Spleen (tissue), 11 donors: ENCODE measurements around the gene BCAS4. TPM values are rescaled to one million over a fixed set of nuclear protein-coding genes. Genes with fewer than 3 reads are reported as not detected.
A peak's percentile ranks its signal among the peaks of the same experiment; 100 is the strongest.

ENCODE experiments used
- DNase-seq: peaks from one replicate; pipeline ENCODE4 v3.0.0-alpha.2; 2020
- H3K27ac ChIP-seq, 8 donors: fragments of 200-600 bp; sonication (generic) in 7 of 8; 1 replicate in 4 of 8; 2 replicates in 4 of 8; pipeline versions ENCODE4 v1.5.0 to v1.8.0; 2016 to 2021; ENCODE audit warnings: inconsistent platforms in 4 of 8, mild to moderate bottlenecking in 4 of 8, moderate library complexity in 1 of 8
- H3K27me3 ChIP-seq, 7 donors: fragments of 200-600 bp; sonication (generic) in 6 of 7; replicated peaks in 1 of 7; 1 replicate in 4 of 7; 2 replicates in 3 of 7; pipeline versions ENCODE4 v1.5.0 to v1.8.0; 2016 to 2021; ENCODE audit warnings: inconsistent platforms in 3 of 7, mild to moderate bottlenecking in 1 of 7
- H3K36me3 ChIP-seq, 6 donors: fragments of 200-600 bp; sonication (generic) in 5 of 6; 1 replicate in 4 of 6; 2 replicates in 2 of 6; pipeline versions ENCODE4 v1.5.0 to v1.8.0; 2016 to 2021; ENCODE audit warnings: inconsistent platforms in 2 of 6
- H3K4me1 ChIP-seq, 6 donors: fragments of 200-600 bp; sonication (generic) in 5 of 6; 1 replicate in 3 of 6; 2 replicates in 3 of 6; pipeline versions ENCODE4 v1.5.0 to v1.8.0; 2016 to 2021; ENCODE audit warnings: inconsistent platforms in 3 of 6
- H3K4me3 ChIP-seq, 8 donors: fragments of 200-600 bp; sonication (generic) in 7 of 8; 1 replicate in 4 of 8; 2 replicates in 4 of 8; pipeline versions ENCODE4 v1.5.0 to v1.8.0; 2016 to 2021; ENCODE audit warnings: inconsistent platforms in 4 of 8, mild to moderate bottlenecking in 4 of 8, moderate library complexity in 2 of 8
- H3K9me3 ChIP-seq, 8 donors: fragments of 200-600 bp; sonication (generic) in 7 of 8; 1 replicate in 4 of 8; 2 replicates in 4 of 8; pipeline versions ENCODE4 v1.5.0 to v1.8.0; 2016 to 2021; ENCODE audit warnings: inconsistent platforms in 4 of 8
- POLR2A ChIP-seq, 3 donors: fragments of 450-650 bp; IDR thresholded peaks; one replicate each; pipeline ENCODE4 v1.5.1; 2017; ENCODE audit warnings: antibody characterized with exemption in 3 of 3, mild to moderate bottlenecking in 1 of 3
- POLR2AphosphoS5 ChIP-seq, 3 donors: sonication (generic); formaldehyde crosslinking; IDR thresholded peaks; one replicate each; pipeline ENCODE4 v1.5.1; 2017; ENCODE audit warnings: antibody characterized with exemption in 3 of 3
- WGBS, 5 donors: extraction: QIAGEN DNeasy Blood & Tissue Kit in 3 of 5; methylation state at CpG; one replicate each; pipeline versions ENCODE4 v1.1.5 to v1.1.7; 2013 to 2018; 5-methylcytosine and 5-hydroxymethylcytosine counted together
- intact Hi-C: fragments of 100-400 bp; cut with DNase I; formaldehyde crosslinking; loops from one replicate; pipeline ENCODE4 v1.15.0; 2023; ENCODE audit warnings: low total_unique reads
- polyA plus RNA-seq, 3 donors: library from polyadenylated mRNA; stranded (reverse); fragments of 200-250 nt; gene quantifications; one replicate each; pipeline ENCODE4 v1.2.1, GENCODE V29; 2013
- total RNA-seq, 7 donors: library from RNA; depleted of rRNA in 3 of 7; stranded (reverse); fragments of >200 nt in 3 of 7; fragmentation: NEBNext Ultra II Directional in 4 of 7; extraction: Animal tissue kit (Norgen Biotek cat#: 25700) in 4 of 7; gene quantifications; one replicate each; pipeline versions ENCODE4 v1.1.0 to v1.2.1, GENCODE V29; 2016 to 2021
- TF ChIP-seq, protein P1 (sequence below), 11 experiments: fragments of 200-600 bp in 7 of 11; fragments of 450-650 bp in 4 of 11; sonication (generic) in 4 of 11; IDR thresholded peaks in 8 of 11; conservative IDR thresholded peaks in 3 of 11; 1 replicate in 7 of 11; 2 replicates in 4 of 11; pipeline versions ENCODE4 v1.4.0 to v1.8.0; 2016 to 2021; ENCODE audit warnings: antibody characterized with exemption in 11 of 11, inconsistent platforms in 4 of 11, mild to moderate bottlenecking in 1 of 11
- donor health status: healthy with polysubstance abuse.
- donor health status: DM: no; HTN: no; CAD: no; lungs with moderate emphysema.
- donor health status: DM: no; HTN: no; CAD: no.
- donor health status: Bipolar disorder and iron deficiency.
- donor health status: healthy.
- donor health status: DM: no; HTN: no; CAD: no.
- donor health status: DM: yes; HTN: yes; CAD: no.

Gene BCAS4
- total and polyA plus RNA-seq, 10 donors = 11.8 to 33.3 (median 19.7) TPM

DNA sequence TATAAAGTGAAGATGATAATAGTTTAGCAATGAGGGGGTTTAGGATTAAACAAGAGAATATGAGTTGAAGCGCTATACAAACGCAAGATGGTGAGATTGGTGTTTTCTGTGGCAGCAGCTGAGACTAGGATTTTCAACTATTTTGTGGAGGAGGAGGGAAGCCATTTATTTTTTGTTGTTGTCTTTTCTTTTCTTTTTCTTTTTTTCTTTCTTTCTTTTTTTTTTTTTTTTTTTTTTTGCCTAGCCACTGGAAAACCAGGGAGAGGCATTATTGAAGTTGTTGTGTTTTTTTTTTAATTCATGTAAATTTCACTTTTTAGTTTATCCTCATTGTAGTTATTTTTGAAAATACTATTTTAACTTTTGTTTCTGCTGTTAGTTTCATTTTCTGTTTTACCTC is 47.6 kb upstream of the BCAS4 start:
- TF ChIP-seq POLR2AphosphoS5 (IDR thresholded peaks at IDR 0.05) (no peak), POLR2A (IDR thresholded peaks at IDR 0.05) (no peak)
- TF ChIP-seq, protein P1, sequence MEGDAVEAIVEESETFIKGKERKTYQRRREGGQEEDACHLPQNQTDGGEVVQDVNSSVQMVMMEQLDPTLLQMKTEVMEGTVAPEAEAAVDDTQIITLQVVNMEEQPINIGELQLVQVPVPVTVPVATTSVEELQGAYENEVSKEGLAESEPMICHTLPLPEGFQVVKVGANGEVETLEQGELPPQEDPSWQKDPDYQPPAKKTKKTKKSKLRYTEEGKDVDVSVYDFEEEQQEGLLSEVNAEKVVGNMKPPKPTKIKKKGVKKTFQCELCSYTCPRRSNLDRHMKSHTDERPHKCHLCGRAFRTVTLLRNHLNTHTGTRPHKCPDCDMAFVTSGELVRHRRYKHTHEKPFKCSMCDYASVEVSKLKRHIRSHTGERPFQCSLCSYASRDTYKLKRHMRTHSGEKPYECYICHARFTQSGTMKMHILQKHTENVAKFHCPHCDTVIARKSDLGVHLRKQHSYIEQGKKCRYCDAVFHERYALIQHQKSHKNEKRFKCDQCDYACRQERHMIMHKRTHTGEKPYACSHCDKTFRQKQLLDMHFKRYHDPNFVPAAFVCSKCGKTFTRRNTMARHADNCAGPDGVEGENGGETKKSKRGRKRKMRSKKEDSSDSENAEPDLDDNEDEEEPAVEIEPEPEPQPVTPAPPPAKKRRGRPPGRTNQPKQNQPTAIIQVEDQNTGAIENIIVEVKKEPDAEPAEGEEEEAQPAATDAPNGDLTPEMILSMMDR (IDR thresholded peaks at IDR 0.05 in 8 of 11, conservative IDR thresholded peaks at IDR 0.05 in 3 of 11) = no peak
- Histone ChIP-seq H3K27ac (peak overlapping the region in 1 of 8 donors; percentile 3), H3K36me3 (peaks cover 0 to 23% (median 4%) of the 10 kb centered on the region in 6 donors), H3K4me1 (peaks cover 0 to 28% (median 5%) of the 10 kb centered on the region in 6 donors), H3K27me3 (no peaks in the 10 kb centered on the region), H3K9me3 (no peaks in the 10 kb centered on the region), H3K4me3 (no peak overlapping the region)
- intact Hi-C loops = no loop called here
- no peak for DNase-seq
- WGBS, 5 donors = 96 to 99% (median 98%) methylated on average over 2 of the region's 2 CpGs

DNA sequence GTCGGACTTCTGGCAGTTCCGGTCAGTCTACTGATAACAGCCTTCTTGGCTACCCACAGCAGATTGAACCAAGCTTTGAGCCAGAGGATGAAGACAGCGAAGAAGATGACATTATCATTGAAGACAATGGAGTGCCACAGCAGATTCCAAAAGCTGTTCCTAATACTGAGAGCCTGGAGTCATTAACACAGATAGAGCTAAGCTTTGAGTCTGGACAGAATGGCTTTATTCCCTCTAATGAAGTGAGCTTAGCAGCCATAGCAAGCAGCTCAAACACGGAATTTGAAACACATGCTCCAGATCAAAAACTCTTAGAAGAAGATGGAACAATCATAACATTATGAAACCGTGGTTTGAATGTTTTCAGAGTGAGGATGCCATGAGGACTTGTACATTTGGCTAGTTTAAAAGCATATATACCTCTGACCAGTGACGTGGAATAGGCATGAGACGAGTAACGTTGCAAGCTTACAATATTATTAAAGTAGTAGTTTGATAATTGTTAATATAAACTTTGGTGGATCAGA is 44.7 kb upstream of the BCAS4 start:
- 92 to 95% (median 93%) methylated on average over 8 of the region's 8 CpGs for WGBS, 5 donors
- intact Hi-C loops = no loop called here
- Histone ChIP-seq H3K4me3 (no peak overlapping the region), H3K27me3 (no peaks in the 10 kb centered on the region), H3K4me1 (peaks cover 0 to 28% (median 5%) of the 10 kb centered on the region in 6 donors), H3K27ac (no peak overlapping the region), H3K36me3 (peaks cover 0 to 21% (median 4%) of the 10 kb centered on the region in 6 donors), H3K9me3 (no peaks in the 10 kb centered on the region)
- TF ChIP-seq, protein P1 (IDR thresholded peaks at IDR 0.05 in 8 of 11, conservative IDR thresholded peaks at IDR 0.05 in 3 of 11) = no peak
- TF ChIP-seq POLR2A (IDR thresholded peaks at IDR 0.05) = no peak
- TF ChIP-seq POLR2AphosphoS5 (IDR thresholded peaks at IDR 0.05) = no peak
- DNase-seq = no peak

GRCh38 chr20:50753152-50753551 is 41.7 kb upstream of the BCAS4 start:
- Histone ChIP-seq H3K4me3 (no peak overlapping the region), H3K27me3 (no peaks in the 10 kb centered on the region), H3K36me3 (peaks cover 0 to 17% (median 4%) of the 10 kb centered on the region in 6 donors), H3K9me3 (no peaks in the 10 kb centered on the region), H3K4me1 (peaks cover 0 to 14% (median 0%) of the 10 kb centered on the region in 6 donors), H3K27ac (no peak overlapping the region)
- no peak for TF ChIP-seq POLR2A (IDR thresholded peaks at IDR 0.05)
- TF ChIP-seq POLR2AphosphoS5 (IDR thresholded peaks at IDR 0.05) = no peak
- TF ChIP-seq, protein P1 (IDR thresholded peaks at IDR 0.05 in 8 of 11, conservative IDR thresholded peaks at IDR 0.05 in 3 of 11) = no peak
- 94 to 98% (median 97%) methylated on average over 3 of the region's 3 CpGs for WGBS, 5 donors
- DNase-seq = no peak
- intact Hi-C loops = no loop called here

- intact Hi-C loops = no loop called here
- no peak overlapping the region for H3K4me3 ChIP-seq
- no peaks in the 10 kb centered on the region for H3K9me3 ChIP-seq
- peaks cover 0 to 1% (median 0%) of the 10 kb centered on the region in 6 donors for H3K4me1 ChIP-seq
- no peaks in the 10 kb centered on the region for H3K27me3 ChIP-seq
- TF ChIP-seq, protein P1 (IDR thresholded peaks at IDR 0.05 in 8 of 11, conservative IDR thresholded peaks at IDR 0.05 in 3 of 11) = no peak
- TF ChIP-seq POLR2A (IDR thresholded peaks at IDR 0.05) = no peak
- TF ChIP-seq POLR2AphosphoS5 (IDR thresholded peaks at IDR 0.05) = no peak
- peaks cover 0 to 11% (median 4%) of the 10 kb centered on the region in 6 donors for H3K36me3 ChIP-seq
- no peak overlapping the region for H3K27ac ChIP-seq
- WGBS, 5 donors = 92 to 98% (median 94%) methylated on average over 4 of the region's 4 CpGs
- DNase-seq = no peak
Measured at GRCh38 chr20:50754420-50754819, 40.4 kb upstream of the BCAS4 start.
